HFF-Myc (cell line): ENCODE results near the gene SPG7.

Source experiments
- DNase-seq: peaks from one replicate; pipeline ENCODE4 v3.0.0-alpha.2; 2011; ENCODE audit warnings: low read depth; ENCODE audit errors: extremely low read depth
- H3K4me3 ChIP-seq: replicated peaks from 2 replicates; pipeline ENCODE4 v1.5.1; 2011; ENCODE audit warnings: low read depth, mild to moderate bottlenecking, control low read depth, low read length
- TF ChIP-seq, protein P1 (sequence below): IDR thresholded peaks from 2 replicates; pipeline ENCODE4 v1.5.1; 2012; ENCODE audit warnings: mild to moderate bottlenecking, low read depth, low read length, control low read depth; ENCODE audit errors: missing control alignments

Gene SPG7

DNA sequence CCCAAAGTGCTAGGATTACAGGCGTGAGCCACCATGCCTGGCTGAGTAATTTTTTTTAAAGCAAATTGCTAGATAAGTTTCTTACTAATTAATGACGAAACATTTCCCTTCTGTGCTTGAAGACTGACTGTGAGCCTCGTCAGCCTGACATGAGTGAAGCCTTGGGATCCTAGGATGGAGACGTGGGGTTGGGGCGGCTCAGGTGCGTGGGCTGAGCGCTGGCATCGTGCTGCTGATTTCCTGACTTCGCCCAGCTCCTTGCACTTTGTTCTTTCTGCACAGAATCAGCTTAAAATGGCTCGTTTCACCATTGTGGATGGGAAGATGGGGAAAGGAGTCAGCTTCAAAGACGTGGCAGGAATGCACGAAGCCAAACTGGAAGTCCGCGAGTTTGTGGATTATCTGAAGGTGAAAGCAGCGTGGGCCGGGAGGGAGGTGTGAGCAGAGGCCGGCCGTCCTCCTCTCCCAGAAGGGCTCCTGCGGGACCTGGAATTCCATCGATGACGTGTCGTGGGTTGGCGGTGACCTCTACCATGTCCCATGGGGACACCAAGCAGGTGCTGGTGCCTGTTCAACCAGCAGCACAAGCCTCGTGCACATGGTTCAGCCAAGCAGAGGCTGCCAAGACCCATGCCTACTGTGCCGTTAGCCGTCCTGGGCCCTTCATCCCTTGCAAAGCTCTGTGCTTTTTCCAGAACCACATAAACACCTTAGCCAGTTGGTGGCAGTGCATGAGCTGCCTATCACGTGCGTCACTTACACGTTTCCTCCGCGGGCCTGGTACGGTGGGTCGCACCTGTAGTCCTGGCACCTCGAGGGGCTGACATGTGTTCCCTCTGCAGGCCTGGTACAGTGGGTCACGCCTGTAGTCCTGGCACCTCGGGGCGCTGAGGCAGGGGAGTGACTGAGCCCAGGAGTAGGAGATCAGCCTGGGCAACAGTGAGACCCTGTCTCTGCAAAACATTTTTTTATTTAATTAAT, 22.5 kb downstream of the SPG7 start:
- TF ChIP-seq, protein P1, sequence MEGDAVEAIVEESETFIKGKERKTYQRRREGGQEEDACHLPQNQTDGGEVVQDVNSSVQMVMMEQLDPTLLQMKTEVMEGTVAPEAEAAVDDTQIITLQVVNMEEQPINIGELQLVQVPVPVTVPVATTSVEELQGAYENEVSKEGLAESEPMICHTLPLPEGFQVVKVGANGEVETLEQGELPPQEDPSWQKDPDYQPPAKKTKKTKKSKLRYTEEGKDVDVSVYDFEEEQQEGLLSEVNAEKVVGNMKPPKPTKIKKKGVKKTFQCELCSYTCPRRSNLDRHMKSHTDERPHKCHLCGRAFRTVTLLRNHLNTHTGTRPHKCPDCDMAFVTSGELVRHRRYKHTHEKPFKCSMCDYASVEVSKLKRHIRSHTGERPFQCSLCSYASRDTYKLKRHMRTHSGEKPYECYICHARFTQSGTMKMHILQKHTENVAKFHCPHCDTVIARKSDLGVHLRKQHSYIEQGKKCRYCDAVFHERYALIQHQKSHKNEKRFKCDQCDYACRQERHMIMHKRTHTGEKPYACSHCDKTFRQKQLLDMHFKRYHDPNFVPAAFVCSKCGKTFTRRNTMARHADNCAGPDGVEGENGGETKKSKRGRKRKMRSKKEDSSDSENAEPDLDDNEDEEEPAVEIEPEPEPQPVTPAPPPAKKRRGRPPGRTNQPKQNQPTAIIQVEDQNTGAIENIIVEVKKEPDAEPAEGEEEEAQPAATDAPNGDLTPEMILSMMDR, result no peak
- H3K4me3 ChIP-seq, result no peak overlapping the region
- no peak for DNase-seq

DNA sequence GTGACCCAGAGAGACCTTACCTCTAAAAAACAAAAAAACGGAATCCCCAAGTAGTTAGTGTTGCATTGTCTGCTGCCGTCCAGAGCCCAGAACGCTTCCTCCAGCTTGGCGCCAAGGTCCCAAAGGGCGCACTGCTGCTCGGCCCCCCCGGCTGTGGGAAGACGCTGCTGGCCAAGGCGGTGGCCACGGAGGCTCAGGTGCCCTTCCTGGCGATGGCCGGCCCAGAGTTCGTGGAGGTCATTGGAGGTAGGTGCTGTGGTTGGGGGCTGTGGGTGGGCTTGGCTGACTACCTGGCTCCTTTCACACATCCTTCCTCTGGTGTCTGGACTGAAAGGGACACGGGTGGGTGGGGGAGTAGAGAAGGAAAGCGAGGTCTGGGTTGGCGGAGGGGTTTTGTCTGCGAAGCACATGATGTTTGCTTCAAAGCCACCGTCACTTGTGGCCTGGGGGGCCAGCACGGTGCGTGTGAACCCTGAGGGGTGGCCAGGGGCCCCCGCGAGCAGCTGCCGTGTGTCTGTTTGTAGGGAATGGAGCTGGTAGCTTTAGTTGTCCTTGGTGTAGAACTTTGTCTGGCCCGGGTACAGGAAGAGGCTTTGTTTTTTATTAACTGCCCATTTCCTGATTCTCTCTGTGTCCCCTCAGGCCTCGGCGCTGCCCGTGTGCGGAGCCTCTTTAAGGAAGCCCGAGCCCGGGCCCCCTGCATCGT, 23.8 kb downstream of the SPG7 start:
- H3K4me3 ChIP-seq, result no peak overlapping the region
- TF ChIP-seq, protein P1, result no peak
- no peak for DNase-seq

DNA sequence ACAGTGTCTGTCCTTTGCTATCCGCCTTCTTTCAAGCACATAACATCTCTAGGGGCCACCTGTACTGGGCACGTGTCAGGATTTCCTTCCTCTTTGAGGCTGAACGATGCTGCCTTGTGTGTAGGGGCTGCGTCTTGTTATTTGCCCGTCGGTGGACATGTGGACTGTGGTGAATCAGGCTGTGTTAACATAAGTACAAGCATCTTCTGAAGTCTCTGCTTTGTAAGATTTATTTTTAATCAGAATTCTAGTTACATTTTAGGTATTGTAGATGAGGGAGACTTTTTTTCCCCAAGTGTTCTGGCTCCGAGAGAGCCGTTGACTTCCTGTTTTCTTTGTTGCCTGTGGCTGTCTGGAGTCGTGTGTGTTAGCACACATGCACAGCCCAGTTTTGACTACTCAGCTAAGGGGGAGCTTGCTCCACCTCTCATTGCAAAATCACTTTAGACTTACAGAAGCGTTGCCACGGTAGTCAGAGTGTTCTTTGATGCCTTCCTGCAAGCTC, 26.1 kb downstream of the SPG7 start:
- no peak for DNase-seq
- H3K4me3 ChIP-seq, result no peak overlapping the region
- TF ChIP-seq, protein P1, result no peak

DNA sequence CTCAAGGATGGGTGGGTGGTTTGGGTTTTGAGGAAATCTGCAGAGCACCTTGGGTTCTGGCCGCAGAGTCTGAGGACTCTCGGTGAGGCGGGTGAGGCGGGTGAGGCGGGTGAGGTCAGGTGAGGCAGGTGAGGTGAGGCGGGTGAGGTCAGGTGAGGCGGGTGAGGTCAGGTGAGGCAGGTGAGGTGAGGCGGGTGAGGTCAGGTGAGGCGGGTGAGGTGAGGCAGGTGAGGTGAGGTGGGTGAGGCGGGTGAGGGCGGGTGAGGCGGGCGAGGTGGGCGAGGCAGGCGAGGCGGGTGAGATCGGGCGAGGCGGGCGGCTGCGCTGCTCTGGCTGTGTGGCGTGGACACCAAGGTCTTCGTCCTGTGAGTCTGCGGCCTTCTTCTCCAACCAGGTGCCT, 28.2 kb downstream of the SPG7 start:
- H3K4me3 ChIP-seq, result no peak overlapping the region
- DNase-seq, result no peak
- TF ChIP-seq, protein P1, result no peak

DNA sequence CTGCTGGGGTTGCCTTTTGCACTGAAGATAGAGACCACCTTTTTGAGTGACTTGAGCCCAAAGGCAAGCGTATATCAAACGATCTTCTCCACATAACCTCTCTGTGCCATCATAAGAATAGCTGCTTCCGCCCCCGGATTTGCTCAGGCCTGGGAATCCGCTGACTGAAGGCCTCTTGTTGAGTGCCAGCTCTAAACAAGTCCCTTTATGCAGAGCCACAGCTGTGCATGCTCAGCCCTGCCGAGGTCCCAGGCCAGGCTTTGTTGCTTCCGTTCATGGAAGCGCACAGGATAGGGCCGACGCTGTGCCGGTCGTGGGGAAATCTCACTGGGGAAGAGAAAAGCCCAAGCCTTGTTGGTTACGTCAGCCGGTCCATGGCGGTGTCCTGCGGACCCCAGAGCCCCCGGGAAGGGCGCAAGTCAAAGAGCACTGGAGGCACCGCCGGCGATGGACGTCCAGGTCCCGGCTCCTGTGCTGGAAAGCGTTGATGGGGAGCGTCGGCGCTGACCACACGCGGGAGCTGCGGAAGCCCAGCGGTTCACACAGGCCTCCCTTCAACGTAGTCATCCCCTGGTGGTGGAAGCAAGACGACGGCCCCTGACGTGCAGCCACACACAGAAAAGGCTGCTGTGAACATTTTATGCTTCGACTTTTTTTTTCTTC, 28.8 kb downstream of the SPG7 start:
- no peak overlapping the region for H3K4me3 ChIP-seq
- TF ChIP-seq, protein P1, result no peak
- DNase-seq, result no peak

DNA sequence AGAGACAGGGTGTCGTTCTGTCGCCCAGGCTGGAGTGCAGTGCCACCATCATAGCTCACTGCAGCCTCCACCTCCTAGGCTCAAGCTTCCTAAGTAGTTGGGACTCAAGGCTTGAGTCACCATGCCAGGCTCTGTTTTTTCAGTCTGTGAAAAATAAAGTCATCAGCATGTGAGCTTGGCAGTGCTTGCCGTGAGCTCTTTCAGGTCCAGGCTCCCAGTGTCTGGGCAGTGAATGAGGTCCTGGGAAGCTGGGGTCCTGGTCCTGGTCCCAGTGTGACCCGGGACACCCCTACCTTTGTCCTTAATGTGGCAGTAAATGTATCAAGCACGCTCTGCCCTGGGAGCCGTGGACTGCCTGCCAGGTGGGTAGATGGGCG, 29.3 kb downstream of the SPG7 start:
- TF ChIP-seq, protein P1, result no peak
- no peak for DNase-seq
- no peak overlapping the region for H3K4me3 ChIP-seq
